ENCODE measurements around the gene SLC35G6. TPM values are rescaled to one million over a fixed set of nuclear protein-coding genes. Genes with fewer than 3 reads are reported as not detected.
"Not testable (repeated sequence)": the region's sequence is repeated elsewhere in the genome, so short reads cannot be mapped to it uniquely, and the experiment has no call there.

The SLC35G6 gene
- total RNA-seq, 4 donors from 2014 or later = not detected

DNA sequence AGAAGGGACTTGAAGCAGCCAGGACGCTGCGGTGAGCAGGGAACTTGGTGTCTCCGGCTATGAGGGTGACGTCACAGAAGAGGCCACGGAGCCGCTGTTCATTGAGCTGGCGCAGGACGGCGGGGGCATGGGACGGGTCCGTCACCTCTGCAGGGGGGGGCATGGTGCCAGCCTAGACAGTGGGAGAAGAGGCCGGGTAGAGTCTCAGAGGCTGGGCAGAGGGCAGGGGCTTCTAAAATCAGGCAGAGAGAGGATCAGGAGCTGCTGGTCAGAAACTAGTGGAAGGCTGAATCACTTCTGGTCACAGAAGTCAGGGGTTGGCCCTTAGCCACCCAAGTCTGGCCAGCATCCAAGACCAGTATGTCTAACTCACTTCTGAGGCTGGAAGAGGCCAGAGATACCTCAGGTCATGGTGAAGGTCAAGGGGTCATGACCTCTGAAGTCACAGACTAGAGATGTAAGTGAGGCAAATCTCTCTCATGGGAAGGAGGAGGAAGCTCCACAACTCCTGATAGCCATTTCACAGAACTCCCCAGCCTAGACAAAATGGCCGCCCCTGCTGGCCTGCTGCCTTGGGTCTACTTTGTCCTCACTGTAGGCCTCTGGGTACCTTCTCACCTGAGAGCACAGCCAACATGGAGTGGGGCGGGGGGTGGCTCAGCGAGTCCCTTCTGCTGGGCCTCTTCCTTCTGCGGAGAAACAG, 14.5 kb upstream of the SLC35G6 start:
- intact Hi-C loops (cut with DNase I; ENCODE audit: low total_unique reads) = no loop called here
- peak; percentile 45 for DNase-seq
- 81% methylated on average over 16 of the region's 16 CpGs; no CpG with 5 or more reads in 1 of the 2 donors for WGBS, 2 donors (ENCODE audit: low coverage in 1 of 2)
- H3K9me3 ChIP-seq = no peaks in the 10 kb centered on the region
- in situ Hi-C loops (cut with MboI; ENCODE audit: low pct_ligation_motif_present in 1 of 4, low pct_unique_long_range_greater_than_20kb in 1 of 4, low sequenced_read_pairs in 3 of 4) = no loop called here
- peak overlapping the region; percentile 44 to 54 (median 49) for H3K27ac ChIP-seq
- no peak overlapping the region for H3K4me3 ChIP-seq
- H3K4me1 ChIP-seq = peaks cover 0 to 17% (median 9%) of the 10 kb centered on the region in 4 donors
- no peak for TF ChIP-seq POLR2A (IDR thresholded peaks at IDR 0.05)
- TF ChIP-seq, protein P1, sequence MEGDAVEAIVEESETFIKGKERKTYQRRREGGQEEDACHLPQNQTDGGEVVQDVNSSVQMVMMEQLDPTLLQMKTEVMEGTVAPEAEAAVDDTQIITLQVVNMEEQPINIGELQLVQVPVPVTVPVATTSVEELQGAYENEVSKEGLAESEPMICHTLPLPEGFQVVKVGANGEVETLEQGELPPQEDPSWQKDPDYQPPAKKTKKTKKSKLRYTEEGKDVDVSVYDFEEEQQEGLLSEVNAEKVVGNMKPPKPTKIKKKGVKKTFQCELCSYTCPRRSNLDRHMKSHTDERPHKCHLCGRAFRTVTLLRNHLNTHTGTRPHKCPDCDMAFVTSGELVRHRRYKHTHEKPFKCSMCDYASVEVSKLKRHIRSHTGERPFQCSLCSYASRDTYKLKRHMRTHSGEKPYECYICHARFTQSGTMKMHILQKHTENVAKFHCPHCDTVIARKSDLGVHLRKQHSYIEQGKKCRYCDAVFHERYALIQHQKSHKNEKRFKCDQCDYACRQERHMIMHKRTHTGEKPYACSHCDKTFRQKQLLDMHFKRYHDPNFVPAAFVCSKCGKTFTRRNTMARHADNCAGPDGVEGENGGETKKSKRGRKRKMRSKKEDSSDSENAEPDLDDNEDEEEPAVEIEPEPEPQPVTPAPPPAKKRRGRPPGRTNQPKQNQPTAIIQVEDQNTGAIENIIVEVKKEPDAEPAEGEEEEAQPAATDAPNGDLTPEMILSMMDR (IDR thresholded peaks at IDR 0.05) = no peak
- TF ChIP-seq EP300 (IDR thresholded peaks at IDR 0.05; ENCODE audit: low read depth) = no peak
- no peak for TF ChIP-seq POLR2AphosphoS5 (IDR thresholded peaks at IDR 0.05)
- H3K27me3 ChIP-seq = no peaks in the 10 kb centered on the region
- H3K36me3 ChIP-seq = no peaks in the 10 kb centered on the region

DNA sequence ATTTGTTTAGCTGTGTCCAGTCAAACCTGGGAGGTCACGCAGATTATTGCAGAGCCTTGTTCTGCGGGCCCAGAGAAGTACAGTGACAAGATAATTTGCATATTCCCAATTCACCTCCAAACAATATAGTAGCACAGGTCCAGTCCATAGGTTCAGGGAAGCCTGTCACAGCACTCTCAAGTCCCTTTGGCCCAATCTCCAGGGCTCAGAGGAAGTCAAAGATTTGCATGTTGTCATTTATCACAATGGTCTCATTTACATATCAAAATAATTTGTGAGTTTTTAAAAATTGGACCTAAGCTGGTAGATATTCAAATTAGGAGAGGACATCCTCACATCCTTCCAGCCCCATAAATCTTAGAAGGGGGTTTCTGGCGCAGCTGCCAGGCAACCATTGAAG, 13.7 kb upstream of the SLC35G6 start:
- H3K9me3 ChIP-seq = no peaks in the 10 kb centered on the region
- no peaks in the 10 kb centered on the region for H3K27me3 ChIP-seq
- intact Hi-C loops (cut with DNase I; ENCODE audit: low total_unique reads) (no loop called here), in situ Hi-C loops (cut with MboI; ENCODE audit: low pct_ligation_motif_present in 1 of 4, low pct_unique_long_range_greater_than_20kb in 1 of 4, low sequenced_read_pairs in 3 of 4) (no loop called here)
- TF ChIP-seq POLR2AphosphoS5 (IDR thresholded peaks at IDR 0.05) (no peak), POLR2A (IDR thresholded peaks at IDR 0.05) (no peak), EP300 (IDR thresholded peaks at IDR 0.05; ENCODE audit: low read depth) (no peak)
- TF ChIP-seq, protein P1 (IDR thresholded peaks at IDR 0.05) = no peak
- no peaks in the 10 kb centered on the region for H3K36me3 ChIP-seq
- no peak overlapping the region for H3K4me3 ChIP-seq
- no peak for DNase-seq
- peak overlapping the region; percentile 44 to 54 (median 49) for H3K27ac ChIP-seq
- H3K4me1 ChIP-seq = peaks cover 0 to 22% (median 9%) of the 10 kb centered on the region in 4 donors
- 96% methylated on average over 3 of the region's 3 CpGs; no CpG with 5 or more reads in 1 of the 2 donors for WGBS, 2 donors (ENCODE audit: low coverage in 1 of 2)

DNA sequence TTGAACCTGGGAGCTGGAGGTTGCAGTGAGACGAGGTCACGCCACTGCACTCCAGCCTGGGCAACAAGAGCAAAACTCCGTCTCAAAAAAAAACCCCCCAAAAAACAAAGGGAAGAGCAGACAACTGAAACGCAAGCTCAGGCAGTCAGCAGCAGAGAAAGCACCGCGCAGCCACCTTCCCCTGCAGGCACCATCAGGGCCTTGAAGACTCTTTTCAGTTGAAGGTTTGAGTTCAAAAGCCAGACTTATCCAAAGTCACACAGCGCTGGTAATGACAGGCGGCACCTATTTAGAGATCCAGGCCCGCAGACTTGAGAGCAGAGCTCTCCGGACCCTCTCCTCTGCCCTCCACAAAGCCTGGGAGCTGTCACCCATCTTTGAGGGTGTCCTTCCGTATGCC, 13.0 kb upstream of the SLC35G6 start:
- intact Hi-C loops (cut with DNase I; ENCODE audit: low total_unique reads) (no loop called here), in situ Hi-C loops (cut with MboI; ENCODE audit: low pct_ligation_motif_present in 1 of 4, low pct_unique_long_range_greater_than_20kb in 1 of 4, low sequenced_read_pairs in 3 of 4) (no loop called here)
- H3K4me3 ChIP-seq = no peak overlapping the region
- H3K4me1 ChIP-seq = peaks cover 0 to 22% (median 9%) of the 10 kb centered on the region in 4 donors
- H3K9me3 ChIP-seq = no peaks in the 10 kb centered on the region
- DNase-seq = no peak
- no peak for TF ChIP-seq POLR2A (IDR thresholded peaks at IDR 0.05)
- TF ChIP-seq, protein P1 (IDR thresholded peaks at IDR 0.05) = no peak
- TF ChIP-seq EP300 (IDR thresholded peaks at IDR 0.05; ENCODE audit: low read depth) = no peak
- TF ChIP-seq POLR2AphosphoS5 (IDR thresholded peaks at IDR 0.05) = no peak
- H3K36me3 ChIP-seq = no peaks in the 10 kb centered on the region
- WGBS, 2 donors (ENCODE audit: low coverage in 1 of 2) = 94% methylated on average over 11 of the region's 11 CpGs; no CpG with 5 or more reads in 1 of the 2 donors
- H3K27ac ChIP-seq = no peak overlapping the region
- no peaks in the 10 kb centered on the region for H3K27me3 ChIP-seq

DNA sequence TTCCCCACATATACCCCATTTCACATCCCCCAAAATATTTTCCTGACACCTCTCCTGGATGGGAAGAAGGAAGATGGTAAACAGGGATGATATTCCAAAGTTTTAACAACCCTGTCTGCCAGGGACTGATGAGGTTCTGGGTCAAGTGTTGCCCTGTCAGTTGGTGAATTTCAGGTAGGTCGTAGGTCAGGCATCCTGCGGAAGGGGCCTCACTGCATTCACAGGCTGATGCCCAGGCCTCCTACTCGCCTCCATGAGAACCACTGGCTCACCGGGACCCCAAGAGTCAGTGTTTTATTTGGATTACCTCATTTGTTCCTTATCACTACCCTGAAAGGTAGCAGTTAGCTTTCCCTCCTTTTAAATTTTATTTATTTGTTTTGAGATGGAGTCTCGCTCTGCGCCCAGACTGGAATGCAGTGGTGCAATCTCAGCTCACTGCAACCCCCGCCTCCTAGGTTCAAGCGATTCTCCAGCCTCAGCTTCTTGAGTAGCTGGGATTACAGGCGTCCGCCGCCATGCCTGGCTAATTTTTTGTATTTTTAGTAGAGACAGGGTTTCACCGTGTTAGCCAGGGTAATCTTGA, 12.3 kb upstream of the SLC35G6 start:
- Histone ChIP-seq H3K27me3 (no peaks in the 10 kb centered on the region), H3K4me3 (no peak overlapping the region), H3K36me3 (no peaks in the 10 kb centered on the region), H3K4me1 (peaks cover 0 to 22% (median 9%) of the 10 kb centered on the region in 4 donors), H3K27ac (no peak overlapping the region), H3K9me3 (no peaks in the 10 kb centered on the region)
- intact Hi-C loops (cut with DNase I; ENCODE audit: low total_unique reads) (no loop called here), in situ Hi-C loops (cut with MboI; ENCODE audit: low pct_ligation_motif_present in 1 of 4, low pct_unique_long_range_greater_than_20kb in 1 of 4, low sequenced_read_pairs in 3 of 4) (no loop called here)
- TF ChIP-seq EP300 (IDR thresholded peaks at IDR 0.05; ENCODE audit: low read depth) (no peak), POLR2A (IDR thresholded peaks at IDR 0.05) (no peak), POLR2AphosphoS5 (IDR thresholded peaks at IDR 0.05) (no peak)
- TF ChIP-seq, protein P1 (IDR thresholded peaks at IDR 0.05) = no peak
- WGBS, 2 donors (ENCODE audit: low coverage in 1 of 2) = 83% methylated on average over 12 of the region's 12 CpGs; no CpG with 5 or more reads in 1 of the 2 donors
- DNase-seq = no peak

DNA sequence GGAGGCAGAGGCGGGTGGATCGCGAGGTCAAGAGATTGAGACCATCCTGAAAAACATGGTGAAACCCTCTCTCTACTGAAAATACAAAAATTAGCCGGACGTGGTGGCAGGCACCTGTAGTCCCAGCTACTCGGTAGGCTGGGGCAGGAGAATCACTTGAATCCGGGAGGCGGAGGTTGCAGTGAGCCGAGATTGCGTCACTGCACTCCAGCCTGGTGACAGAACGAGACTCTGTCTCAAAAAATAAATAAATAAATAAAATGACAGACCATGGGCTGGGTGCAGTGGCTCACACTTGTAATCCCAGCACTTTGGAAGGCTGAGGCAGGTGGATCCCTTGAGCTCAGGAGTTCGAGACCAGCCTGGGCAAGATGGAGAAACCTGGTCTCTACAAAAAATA, 11.4 kb upstream of the SLC35G6 start:
- H3K36me3 ChIP-seq; H3K27me3 ChIP-seq; intact Hi-C loops (cut with DNase I; ENCODE audit: low total_unique reads); H3K9me3 ChIP-seq; H3K27ac ChIP-seq; in situ Hi-C loops (cut with MboI; ENCODE audit: low pct_ligation_motif_present in 1 of 4, low pct_unique_long_range_greater_than_20kb in 1 of 4, low sequenced_read_pairs in 3 of 4); DNase-seq; H3K4me3 ChIP-seq: not testable (repeated sequence)
- peaks cover 0 to 22% (median 9%) of the 10 kb centered on the region in 4 donors for H3K4me1 ChIP-seq
- WGBS, 2 donors (ENCODE audit: low coverage in 1 of 2) = 86 to 93% methylated on average over 10 to 12 of the region's 12 CpGs

DNA sequence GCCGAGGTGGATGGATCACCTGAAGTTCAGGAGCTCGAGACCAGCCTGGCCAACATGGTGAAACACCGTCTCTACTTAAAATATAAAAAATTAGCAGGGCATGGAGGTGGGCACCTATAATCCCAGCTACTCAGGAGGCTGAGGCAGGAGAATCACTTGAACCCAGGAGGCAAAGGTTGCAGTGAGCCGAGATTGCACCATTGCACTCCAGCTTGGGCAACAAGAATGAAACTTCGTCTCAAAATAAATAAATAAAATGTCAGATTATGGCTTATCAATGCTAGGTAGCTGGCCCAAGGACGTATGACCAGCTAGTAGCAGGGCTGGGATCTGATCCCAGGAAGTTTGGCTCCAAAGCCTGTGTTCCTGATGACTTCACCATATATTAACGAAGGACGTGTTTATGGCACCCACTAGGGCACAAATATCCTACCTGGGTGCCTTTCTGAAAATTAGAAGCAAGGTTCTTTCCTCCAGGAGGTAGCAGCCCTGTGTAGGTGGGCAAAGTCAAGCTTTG, 10.7 kb upstream of the SLC35G6 start:
- WGBS, 2 donors (ENCODE audit: low coverage in 1 of 2) = 79% methylated on average over 8 of the region's 8 CpGs; no CpG with 5 or more reads in 1 of the 2 donors
- H3K36me3 ChIP-seq; in situ Hi-C loops (cut with MboI; ENCODE audit: low pct_ligation_motif_present in 1 of 4, low pct_unique_long_range_greater_than_20kb in 1 of 4, low sequenced_read_pairs in 3 of 4); DNase-seq; H3K27me3 ChIP-seq; H3K9me3 ChIP-seq; H3K4me3 ChIP-seq; intact Hi-C loops (cut with DNase I; ENCODE audit: low total_unique reads); H3K27ac ChIP-seq: not testable (repeated sequence)
- peaks cover 2 to 28% (median 11%) of the 10 kb centered on the region in 4 donors for H3K4me1 ChIP-seq
